Ishikawa (cell line): Measurements from ENCODE around the gene IFNG-AS1.
A peak's percentile ranks its signal among the peaks of the same experiment; 100 is the strongest.

ENCODE experiments used
- CEBPB ChIP-seq: IDR thresholded peaks from 2 replicates; pipeline ENCODE4 v1.6.1; 2012
- CREB1 ChIP-seq: IDR thresholded peaks from 2 replicates; pipeline ENCODE4 v1.6.1; 2012; ENCODE audit warnings: low read depth
- EGR1 ChIP-seq: IDR thresholded peaks from 2 replicates; pipeline ENCODE4 v1.6.1; 2012
- EP300 ChIP-seq: IDR thresholded peaks from 2 replicates; pipeline ENCODE4 v1.6.1; 2012; ENCODE audit warnings: borderline replicate concordance
- FOXM1 ChIP-seq: IDR thresholded peaks from 2 replicates; pipeline ENCODE4 v1.6.1; 2012; ENCODE audit warnings: low read depth, borderline replicate concordance
- NFIC ChIP-seq: IDR thresholded peaks from 2 replicates; pipeline ENCODE4 v1.6.1; 2012
- RAD21 ChIP-seq: IDR thresholded peaks from 2 replicates; pipeline ENCODE4 v1.6.1; 2012; ENCODE audit warnings: low read depth
- REST ChIP-seq: IDR thresholded peaks from 2 replicates; pipeline ENCODE4 v1.6.1; 2012; ENCODE audit warnings: low read depth, mild to moderate bottlenecking
- TAF1 ChIP-seq: IDR thresholded peaks from 2 replicates; pipeline ENCODE4 v1.6.1; 2012; ENCODE audit warnings: low read depth, mild to moderate bottlenecking
- TCF12 ChIP-seq: IDR thresholded peaks from 2 replicates; pipeline ENCODE4 v1.6.1; 2012; ENCODE audit warnings: low read depth
- TEAD4 ChIP-seq: IDR thresholded peaks from 2 replicates; pipeline ENCODE4 v1.6.1; 2012
- YY1 ChIP-seq: IDR thresholded peaks from 2 replicates; pipeline ENCODE4 v1.6.1; 2012; ENCODE audit warnings: low read depth
- ZBTB7A ChIP-seq: IDR thresholded peaks from 2 replicates; pipeline ENCODE4 v1.6.1; 2012; ENCODE audit warnings: low read depth
- TF ChIP-seq, protein P1 (sequence below): IDR thresholded peaks from 2 replicates; pipeline ENCODE4 v1.6.1; 2012
- TF ChIP-seq, protein P2 (sequence below): IDR thresholded peaks from 2 replicates; pipeline ENCODE4 v1.6.1; 2012

The IFNG-AS1 gene

DNA sequence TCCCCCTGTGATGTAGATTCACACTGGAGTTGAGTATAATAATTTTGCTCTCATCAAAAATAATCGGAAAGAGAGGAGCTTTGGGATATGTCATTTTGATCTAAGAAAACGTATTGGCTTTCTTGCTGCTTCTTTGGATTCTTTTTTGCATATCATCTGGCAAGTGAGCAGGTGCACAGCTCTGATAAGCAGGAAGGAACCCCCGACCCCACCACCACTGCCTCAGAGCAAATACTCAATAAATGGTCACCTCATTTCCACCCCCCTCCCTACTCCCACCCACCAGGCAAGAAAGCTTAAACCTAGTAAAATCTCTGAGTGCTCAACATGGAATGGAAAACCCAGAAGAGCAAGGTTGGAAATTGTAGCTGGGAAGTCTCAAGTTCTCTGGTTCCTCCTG, 49.4 kb downstream of the IFNG-AS1 start:
- TF ChIP-seq RAD21 (no peak), EGR1 (no peak), TAF1 (no peak), TCF12 (no peak), EP300 (no peak), CREB1 (no peak)
- TF ChIP-seq, protein P1, sequence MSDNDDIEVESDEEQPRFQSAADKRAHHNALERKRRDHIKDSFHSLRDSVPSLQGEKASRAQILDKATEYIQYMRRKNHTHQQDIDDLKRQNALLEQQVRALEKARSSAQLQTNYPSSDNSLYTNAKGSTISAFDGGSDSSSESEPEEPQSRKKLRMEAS: no peak

DNA sequence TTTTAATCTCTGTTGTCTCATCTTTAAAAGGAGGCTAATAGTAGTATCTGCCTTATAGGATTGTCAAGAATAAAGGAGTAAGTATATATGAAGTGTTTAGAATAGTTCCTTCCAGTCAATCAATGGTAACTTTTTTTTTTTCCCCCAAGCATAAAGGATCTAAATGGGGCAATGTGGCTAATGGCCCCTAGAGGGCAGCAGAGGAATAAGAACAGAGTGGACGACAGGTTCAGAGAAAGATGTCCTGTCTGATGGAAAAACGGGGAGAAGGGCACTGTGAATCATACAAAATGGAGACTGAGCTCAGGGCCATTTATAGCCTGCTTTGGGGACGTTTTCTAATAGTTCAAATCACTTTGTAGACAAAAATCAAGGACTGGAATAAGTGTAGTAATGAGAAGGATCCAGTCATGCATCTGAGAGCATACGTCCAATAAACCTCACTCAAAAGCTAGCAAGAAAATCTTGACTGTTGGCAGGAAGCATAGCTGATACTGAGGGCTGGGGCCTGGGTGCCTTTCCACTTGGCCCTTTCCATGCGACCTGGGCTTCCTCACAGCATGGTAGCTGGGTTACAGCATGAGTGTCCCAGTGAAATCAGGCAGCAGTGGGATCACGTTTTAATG, 51.3 kb downstream of the IFNG-AS1 start:
- TF ChIP-seq RAD21: peak; percentile 93
- TF ChIP-seq CREB1: no peak

GRCh38 chr12:68042212-68042699, 53.0 kb downstream of the IFNG-AS1 start:
- TF ChIP-seq FOXM1 (no peak), TCF12 (no peak), REST (no peak), YY1 (no peak), RAD21 (0 out of 2 replicates have a peak, but pooled peaks have one; percentile 1)

DNA sequence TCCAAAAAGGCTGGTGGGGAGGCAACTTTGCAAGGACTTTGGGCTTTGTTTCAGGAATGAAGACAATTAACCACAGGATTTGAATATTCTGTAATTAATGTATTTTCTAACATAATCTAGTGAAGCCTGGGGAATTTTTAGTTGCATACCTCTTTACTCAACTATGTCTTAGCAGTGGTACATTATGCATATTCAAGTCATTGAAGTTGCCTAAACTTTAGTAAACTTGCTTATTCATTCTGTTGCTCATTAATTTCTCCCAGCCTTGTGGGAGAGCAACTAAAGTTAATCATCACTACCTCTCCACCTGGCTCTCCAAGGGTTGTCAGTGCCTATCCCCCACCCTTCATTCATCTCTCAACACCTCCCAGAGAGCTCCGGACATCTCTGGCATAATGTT, 54.2 kb downstream of the IFNG-AS1 start:
- TF ChIP-seq TAF1 (no peak), TEAD4 (no peak), EGR1 (no peak), EP300 (no peak), CREB1 (no peak)

GRCh38 chr12:68048648-68049297, 59.5 kb downstream of the IFNG-AS1 start:
- TF ChIP-seq YY1: no peak
- TF ChIP-seq CREB1: no peak
- TF ChIP-seq TAF1: no peak
- TF ChIP-seq, protein P2, sequence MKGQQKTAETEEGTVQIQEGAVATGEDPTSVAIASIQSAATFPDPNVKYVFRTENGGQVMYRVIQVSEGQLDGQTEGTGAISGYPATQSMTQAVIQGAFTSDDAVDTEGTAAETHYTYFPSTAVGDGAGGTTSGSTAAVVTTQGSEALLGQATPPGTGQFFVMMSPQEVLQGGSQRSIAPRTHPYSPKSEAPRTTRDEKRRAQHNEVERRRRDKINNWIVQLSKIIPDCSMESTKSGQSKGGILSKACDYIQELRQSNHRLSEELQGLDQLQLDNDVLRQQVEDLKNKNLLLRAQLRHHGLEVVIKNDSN: no peak

DNA sequence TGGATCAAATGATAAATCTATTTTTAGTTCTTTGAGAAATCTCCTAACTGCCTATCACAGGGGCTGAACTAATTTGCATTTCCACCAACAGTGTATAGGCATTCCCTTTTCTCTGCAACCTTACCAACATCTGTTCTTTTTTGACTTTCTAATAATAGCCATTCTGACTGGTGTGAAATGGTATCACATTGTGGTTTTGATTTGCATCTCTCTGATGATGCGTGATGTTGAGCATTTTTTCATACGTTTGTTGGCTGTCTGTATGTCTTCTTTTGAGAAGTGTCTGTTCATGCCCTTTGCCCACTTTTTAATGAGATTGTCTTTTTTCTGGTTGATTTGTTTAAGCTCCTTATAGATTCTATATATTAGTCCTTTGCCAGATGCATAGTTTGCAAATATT, 67.1 kb downstream of the IFNG-AS1 start:
- TF ChIP-seq CEBPB (no peak), YY1 (no peak), TAF1 (no peak), FOXM1 (no peak), CREB1 (no peak), TEAD4 (no peak), RAD21 (no peak), EP300 (no peak), NFIC (no peak), ZBTB7A (no peak), EGR1 (no peak), REST (no peak)
- TF ChIP-seq, protein P2: no peak
- TF ChIP-seq, protein P1: no peak
